HG03378 (cell line): ENCODE measurements around the gene SKOR1.

Source experiments
- ATAC-seq: cut with Tn5 transposase; IDR thresholded peaks from one replicate; pipeline ENCODE4 v1.9.1; 2021; ENCODE audit warnings: mild to moderate bottlenecking, moderate library complexity; ENCODE audit not compliant: unreplicated experiment

SKOR1 gene

DNA sequence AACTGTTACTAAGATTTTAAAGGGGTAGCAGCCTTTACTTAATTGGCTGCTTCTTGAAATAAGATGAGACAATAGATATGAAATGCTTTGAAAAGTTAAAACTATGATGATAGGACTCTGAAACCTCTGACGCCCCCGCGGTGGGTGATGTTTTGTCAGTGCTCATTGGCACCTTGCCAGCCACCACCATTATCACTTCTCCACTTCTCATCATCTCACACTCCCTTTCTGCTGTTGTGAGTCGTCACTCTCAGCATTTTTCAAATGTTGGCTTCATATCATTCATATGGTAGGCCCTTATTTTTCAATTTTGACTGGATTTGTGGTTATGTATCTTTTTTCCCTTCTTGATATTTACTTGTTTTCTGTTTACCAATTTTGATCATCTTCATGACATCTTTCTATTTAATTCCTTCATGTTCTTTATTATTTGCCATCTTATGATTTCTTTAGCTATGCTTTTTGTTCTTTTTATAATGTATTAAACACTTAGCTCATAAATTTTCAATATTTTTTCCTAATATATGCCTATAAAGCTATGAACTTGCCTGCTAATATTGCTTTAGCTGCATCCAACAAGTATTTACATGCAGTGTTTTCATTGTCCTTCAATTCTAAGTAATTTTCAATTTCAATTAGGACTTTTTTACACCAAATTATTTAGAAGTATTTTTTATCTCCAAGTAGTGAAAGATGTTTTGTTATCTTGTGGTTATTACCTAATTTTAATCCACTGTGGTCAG is 30.3 kb upstream of the SKOR1 start:
- no peak for ATAC-seq

DNA sequence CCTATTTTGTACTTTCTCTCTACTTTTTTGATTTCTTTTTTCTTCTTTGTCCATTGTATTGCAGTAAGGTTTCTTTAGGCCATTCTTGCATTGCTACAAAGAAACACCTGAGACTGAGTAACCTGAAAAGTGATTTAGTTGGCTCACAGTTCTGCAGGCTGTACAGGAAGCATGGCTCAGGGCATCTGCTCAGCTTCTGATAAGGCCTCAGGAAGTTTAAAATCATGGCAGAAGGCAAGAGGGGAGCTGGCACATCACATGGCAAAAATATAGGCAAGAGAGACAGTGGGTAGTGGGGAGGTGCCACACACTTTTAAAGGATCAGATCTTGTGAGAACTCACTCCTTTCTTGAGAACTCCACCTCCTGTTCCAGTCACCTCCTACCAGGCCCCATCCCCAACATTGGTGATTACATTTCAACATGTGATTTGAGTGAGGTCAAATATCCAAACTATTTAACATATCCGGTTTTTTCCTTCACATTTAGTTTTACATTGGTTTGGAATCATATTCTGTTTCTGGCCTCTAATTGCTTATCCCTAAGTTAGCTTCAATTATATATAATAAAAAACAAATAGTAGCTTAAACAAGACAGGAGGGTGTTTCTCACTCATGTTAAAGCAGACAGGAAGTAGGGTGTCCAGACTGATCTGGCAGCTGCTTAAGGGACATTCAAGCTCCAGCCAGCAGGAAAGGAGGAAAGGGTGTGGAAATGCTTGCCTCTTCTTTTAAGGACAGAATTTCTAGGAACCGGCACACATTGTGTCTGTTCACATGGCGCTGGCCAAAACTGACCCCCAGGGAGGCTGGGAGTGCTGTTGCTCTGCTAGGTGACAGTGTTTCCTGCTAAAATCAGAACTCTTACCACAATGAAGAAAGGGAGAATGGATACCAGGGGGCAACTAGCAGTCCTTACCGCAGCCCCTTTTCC is 28.8 kb upstream of the SKOR1 start:
- no peak for ATAC-seq

DNA sequence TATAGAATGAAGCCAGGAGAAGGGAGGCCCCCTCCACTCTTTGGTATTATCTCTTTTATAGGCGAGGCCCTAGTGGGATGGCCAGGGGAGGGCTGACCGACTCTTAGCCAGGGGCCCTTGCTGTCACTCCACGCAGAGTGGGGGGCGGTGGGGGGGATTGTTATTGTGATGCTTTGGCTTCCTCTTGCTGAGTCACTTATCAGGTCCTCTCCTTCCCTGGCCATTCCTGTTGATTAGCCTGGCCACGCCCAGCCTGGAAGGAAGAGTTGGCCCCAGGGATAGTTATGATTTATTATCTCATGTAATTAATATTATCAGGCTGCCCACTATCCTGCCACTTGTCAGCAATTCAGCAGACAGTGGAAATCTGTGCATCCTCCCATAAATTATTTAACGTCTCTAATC is 25.5 kb upstream of the SKOR1 start:
- ATAC-seq: no peak

DNA sequence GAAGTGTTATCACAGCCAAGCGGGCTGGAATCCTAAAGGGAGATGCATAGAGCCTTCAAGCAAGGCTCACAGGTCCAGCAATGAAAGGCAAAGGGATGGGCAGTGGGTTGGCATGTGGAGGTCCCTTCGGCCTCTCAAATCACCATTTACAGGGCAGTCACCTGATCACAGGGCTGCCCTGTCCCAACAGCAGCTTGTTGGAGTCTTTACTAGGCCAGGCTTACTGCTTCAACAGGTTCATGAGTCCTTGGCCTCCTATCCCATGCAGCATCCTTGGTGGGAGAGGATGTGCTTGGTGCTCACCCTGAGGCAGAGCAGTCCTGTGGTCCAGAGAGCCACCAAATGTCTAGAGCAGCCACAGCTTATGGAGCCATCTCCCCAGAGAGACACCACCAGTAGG is 24.2 kb upstream of the SKOR1 start:
- no peak for ATAC-seq

DNA sequence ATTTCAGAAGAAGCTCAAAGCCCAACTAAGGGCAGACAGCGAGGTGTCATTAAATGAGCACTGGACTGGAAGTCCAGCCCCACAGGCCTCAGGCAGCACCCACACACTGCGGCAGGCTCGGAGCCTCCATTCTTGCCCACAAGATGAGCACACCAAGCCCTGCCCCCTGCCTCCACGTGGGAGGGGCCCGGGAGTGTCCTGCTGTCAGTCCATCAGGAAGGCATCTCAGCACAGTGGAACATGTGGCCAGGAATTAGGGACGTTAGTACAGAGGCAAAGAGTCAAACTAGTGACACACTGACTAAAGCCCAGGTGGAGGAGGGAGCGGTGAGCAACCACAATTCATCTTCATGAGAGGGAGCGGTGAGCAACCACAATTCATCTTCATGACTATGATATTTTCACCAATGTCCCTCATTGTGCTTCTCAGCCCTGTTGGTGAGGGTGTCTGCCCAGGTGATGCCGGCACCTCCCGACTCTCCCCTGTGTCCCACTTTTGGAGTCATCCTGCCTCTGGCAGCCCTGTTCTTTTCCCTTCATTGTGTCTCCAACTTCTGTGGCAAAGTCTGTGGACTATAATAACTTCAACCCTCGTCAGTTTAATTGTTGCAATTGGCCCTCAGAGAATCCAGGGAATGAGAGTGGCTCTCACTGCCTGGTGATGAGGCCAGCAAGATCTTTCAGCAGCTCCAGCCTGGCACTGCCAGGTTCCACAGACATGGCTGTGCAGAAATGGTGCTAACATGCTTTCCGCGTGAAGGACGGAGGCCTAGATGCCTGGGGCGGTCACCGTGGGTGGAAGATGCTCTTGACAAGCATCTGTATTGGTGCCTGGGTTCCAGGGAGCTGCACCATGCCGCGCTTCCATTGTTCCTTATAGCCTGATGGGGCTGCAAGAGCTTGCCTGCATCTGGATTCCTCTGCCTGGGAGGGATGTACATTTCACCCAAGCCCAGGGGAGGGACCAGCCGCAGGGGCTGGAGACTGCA is 23.1 kb upstream of the SKOR1 start:
- ATAC-seq: no peak

DNA sequence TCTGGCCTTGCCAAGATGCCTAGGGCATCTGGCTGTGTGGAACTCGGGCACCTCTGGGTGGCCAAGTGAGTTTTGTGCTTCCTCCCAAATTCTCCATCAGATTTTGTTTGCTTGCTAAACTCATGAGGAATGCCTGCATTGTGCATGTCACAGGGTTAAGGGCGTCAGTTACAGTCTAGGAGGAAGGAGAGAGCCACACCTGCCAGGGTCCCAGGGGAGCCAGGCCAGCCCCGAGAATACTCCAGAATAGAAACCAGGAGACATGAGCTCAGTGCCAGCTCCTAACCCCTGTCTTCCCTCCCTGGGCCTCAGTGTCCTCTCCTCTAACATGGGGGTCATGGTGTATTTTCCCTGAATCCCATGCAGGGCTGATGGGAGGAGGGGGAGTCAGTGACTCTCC is 22.0 kb upstream of the SKOR1 start:
- no peak for ATAC-seq

DNA sequence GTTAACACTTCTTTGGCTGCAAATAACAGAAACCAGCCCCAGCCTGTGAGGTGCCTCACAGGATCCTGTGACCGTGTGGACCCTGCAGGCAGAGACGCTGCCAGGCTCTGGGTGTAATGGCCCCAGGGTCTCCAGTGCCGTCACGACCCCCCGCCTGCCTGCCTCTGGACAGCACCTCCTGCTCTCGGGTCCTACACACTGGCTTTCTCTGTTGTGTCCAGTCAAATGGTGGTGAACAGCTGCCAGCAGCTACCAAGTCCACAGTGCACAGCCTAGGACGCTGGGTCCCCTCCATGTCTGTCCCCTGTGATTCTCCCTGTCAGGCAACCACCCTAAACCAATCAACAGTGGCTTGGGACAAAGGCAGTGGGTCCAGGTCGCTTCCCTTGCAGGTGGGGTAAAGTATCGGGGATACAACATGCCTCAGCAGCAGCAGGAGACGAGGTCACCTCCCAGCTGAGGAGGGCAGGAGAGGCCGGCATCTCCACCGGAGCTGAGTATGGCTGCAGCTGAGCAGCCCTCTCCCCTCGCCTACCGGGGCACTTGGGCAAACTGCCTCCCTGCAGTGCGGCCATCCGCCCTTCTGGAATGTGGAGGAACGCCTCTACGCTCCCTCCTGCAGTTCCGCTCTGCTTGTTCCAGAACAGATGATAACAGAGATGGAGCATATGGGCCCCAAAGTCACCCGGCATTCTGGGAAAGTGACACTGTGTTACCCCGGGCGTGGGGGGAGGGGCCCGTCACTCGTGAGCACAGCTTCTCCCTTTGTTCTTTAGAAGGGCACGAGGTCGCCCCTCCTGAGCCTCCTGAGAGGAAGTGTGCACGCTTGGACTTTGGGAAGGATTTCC is 21.1 kb upstream of the SKOR1 start:
- no peak for ATAC-seq

DNA sequence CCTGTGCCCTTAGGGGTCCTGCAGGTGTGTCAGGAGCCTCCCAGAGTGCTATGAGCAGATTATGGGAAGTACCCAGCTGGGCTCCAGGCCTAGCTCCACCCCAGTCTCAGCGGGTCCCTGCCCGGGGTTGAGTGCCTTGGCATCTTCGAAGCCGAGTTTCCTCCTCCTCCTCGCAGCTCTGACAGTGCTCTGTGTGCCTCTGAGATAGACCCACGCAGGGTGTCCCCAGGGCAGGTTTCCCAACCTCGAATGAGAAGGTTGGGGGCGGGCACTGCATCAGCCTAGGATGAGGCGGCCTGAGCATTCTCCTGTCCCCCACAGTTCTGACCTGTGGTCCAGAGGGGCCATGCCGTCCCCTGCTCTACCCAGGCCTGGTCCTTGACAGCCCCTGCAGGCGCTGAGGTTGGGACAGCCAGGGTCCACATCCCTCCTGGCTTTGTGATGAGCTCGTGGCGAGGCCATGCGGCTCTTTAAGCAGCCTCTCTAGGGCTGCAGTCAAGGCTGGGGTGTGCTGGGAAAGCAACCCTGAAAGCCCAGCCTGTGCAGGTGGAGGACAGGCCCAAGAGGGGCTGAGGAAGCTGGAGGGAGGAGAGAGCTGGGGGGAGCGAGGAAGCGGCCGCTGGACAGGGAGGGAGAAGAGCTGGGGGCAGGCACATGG is 20.2 kb upstream of the SKOR1 start:
- ATAC-seq: no peak

DNA sequence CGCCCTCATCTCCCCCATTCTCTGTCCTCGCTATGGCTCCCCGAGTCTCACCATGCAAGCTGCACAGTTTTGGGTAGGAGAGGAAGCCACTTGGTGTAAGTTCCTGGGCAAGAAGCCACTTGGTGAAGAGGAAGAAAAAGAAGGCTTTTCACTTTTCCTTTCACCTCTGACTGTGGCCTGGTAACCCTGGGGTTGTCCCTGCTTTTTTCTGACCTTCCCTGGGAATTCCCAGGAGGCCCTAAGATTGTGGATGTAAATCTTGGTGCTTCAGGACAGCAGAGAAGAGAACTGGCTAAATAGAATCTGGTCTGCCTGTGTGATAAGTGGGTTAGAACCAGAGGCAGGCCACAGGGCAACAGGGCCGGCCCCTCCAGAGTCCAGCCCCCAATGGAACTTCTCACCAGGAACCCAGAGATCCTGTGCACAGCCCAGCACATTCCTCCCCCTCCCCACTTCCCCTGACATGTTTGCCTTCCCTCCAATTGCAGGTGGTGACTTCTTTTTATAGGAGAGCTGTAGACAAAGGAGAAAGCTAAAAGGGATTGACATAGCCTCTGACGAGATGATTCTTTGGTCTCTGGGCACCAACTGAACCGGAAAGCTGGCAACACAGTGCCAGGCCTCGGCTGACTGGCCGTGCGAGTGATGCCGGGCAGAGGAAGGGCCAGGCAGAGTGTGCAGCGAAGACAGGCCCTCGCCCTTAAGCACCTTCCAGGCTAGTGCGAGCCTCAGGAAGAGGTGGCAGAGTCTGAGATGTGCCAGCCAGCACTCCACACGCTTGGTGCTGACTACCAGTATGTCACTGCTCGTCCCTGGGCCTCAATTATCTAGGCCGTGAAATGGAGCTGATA is 19.4 kb upstream of the SKOR1 start:
- no peak for ATAC-seq

DNA sequence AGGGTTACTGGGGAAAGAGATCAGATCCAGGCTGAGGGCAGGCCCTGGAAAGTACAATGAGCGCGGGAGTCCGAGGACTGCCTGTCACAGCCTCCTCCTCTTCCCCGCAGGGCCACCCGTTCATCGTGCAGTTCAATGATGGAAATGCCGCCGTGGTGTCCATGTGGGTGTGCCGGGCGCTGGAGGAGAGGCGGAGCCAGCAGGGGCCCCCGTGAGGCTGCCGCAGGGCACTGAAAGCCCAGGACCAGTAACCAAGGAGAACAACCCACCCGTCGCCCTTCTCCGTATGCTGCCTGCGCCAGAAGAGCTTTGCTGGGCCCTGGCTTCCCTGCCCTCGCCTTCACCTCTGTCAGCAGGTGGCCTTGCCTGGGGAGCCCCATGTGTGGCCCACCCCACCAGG is 18.8 kb upstream of the SKOR1 start:
- no peak for ATAC-seq

DNA sequence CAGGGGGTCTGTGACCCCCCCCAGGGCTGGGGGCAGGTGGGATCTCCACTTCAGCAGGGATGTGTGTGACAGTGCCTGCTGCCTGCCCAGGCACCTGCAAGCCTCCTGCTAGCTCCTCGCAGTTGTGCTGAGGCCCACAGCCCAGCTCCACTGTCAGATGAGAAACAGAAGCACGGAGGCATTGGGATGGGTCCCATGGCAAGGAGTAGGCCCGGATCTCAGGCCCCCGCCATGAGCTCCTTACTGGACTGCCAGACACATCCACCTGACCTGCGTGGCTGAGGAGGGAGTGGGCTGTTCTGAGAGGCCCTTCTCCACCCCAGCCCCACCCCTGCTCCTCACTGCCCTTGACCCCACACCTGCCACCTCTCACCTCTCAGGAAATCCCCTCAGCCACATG is 18.2 kb upstream of the SKOR1 start:
- ATAC-seq: no peak

DNA sequence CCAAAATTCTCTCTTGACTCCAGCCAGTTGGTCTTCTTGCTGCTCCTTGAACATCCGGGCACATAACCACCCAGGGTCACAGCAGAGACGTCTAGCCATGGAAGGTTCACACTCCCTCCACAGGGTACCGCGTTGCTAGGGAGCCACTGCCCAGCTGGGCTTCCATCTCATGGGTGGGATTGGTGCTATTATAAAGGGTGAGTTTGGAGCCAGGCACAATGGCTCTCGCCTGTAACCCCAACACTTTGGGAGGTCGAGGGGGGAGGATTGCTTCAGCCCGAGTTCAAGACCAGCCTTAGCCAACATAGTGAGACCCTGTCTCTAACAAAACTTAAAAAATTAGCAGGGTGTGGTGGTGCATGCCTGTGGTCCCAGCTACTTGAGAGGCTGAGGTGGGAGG is 17.5 kb upstream of the SKOR1 start:
- ATAC-seq: no peak

DNA sequence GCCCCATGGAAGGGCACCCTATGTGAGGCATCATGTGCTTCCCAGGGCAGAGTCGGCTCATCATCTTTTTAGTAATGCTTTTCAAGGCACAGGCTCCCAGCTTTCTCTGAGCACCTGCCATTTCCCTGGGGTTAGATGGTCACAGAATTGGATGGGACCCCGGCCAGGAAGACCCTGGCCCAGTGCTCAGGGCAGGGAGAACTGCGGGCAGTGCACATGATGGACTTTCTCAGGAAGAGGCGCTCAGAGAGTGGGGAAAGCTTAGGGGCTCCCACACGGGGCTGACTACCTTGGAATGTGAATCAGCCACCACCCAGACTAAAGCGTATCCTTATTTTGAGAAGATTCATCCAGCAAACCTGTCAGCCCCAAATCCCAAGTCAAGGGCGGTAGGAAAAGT is 16.5 kb upstream of the SKOR1 start:
- ATAC-seq: no peak

DNA sequence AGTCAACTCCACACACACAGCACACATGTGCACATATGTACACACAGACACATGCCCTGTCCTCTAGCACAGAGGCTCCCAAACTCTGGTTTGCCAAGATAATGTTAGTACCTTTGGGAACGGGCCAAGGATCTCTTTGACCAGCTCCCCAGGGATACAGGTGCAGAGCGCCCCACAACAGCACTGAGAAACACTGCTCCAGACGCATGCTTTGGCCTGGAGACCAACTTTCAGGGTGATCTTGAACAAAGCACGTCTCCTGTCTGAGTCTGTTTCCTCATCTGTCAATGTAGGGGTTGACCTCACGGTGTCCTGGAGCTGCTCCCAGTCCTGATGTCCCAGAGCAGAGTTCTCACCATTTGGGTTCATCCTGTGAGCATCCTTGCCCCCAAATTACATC is 15.9 kb upstream of the SKOR1 start:
- ATAC-seq: no peak

DNA sequence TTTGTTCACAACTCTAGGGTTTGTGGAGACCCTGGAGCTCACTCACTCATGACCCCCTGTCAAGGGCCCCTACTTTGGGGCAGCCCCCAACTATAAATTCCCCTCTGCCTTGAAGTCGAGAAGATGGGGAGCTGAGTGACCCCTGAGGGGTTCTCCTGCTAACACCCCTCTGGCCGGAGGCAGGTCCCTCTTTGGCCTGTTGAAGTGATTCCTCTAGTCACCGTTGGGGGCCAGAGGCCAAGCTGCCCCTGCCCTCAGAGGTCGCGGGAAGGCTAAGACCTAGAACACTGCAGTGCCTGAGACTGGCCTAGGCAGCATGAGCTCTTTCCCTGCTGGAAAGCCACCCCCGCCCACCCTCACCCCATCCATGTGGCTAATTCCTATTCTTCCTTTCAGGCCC is 15.4 kb upstream of the SKOR1 start:
- no peak for ATAC-seq

DNA sequence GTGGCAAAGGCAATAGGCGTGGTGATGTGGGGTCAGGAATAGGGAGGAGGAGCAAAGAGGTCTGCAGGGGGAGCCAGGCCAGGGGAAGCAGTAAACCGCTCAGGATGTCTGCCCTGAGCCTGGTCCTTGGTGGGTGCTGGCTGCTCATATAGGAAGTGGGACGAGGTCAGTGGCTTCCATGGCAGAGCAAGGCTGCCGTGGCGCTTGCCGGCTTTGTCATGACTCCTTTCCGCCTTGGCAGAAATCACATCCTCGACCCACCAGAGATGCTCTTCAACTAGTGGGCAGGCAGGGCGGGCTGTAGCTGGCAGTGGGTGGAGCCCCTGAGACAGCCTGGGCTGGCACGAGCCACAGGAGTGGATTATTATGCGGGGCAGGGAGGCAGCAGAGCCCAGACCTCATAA is 13.1 kb upstream of the SKOR1 start:
- no peak for ATAC-seq

DNA sequence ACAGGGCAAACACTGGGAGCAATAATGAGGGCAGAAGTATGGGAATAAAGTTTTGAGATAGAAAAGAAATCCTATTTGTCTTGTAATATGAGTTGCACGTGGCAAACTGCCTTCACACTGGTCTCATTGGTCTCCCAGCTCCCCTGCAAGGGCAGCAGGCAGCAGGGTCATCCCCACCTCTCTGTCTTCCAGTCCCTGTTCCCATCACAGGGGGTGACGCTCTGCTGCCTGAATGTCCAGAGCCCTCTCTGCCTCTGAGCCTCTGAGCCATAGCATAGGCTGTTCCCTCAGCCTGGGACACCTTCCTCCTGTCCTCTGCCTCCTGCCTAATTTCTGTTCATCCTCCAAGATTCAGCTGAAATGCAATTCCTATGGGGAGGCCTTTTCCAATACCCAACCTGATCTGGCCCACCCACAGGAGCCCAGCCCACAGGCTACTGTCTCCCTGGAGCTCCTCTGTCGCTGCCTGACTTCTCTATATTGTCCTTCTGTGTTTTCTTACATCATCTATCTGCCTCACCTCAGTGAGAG is 12.1 kb upstream of the SKOR1 start:
- ATAC-seq: no peak

DNA sequence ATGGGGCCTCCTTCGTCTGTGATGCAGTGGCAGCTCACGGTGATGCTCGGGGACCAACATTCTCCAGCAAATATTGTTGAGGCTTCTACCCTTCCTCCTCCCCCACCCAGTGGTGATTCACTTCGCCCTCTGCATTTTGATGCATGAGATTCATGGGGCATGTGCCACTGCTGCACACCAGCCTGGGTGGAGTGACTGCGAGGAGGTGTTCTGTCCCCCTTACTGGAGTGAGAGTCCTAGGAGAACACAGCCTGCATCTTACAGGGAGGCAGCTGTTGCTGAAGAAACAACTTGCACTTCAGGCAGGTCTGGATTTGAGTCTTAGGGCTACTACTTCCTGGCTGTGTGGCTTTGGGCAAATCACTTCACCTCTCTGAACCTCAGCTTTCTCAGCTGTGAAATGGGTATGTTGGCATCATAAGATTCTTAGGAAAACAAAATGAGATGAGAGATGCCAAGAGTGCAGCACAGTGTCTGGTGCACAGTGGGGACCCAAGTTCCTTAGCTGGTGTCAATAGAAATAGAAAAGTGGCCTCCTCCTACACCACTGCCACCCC is 10.2 kb upstream of the SKOR1 start:
- ATAC-seq: no peak
